OCI-LY7 (cell line): ENCODE results near the gene MSL1. TPM values are rescaled to one million over a fixed set of nuclear protein-coding genes. Genes with fewer than 3 reads are reported as not detected.

Experiments used
- BruUV-seq: library from RNA; stranded (reverse); fragments of 400-500 nt; replicated peaks from 2 replicates; lab custom pipeline; 2021; lab: Mats Ljungman, UMichigan
- CTCF ChIA-PET: fragments of 300-600 bp; sonication (Branson Sonifier 250); formaldehyde crosslinking; loops from one replicate; lab custom pipeline; 2022; ENCODE audit warnings: antibody characterized with exemption; ENCODE audit not compliant: unreplicated experiment; lab: Charles Lee
- POLR2A ChIA-PET: fragments of 300-600 bp; sonication (Branson Sonifier 250); formaldehyde crosslinking; loops from one replicate; lab custom pipeline; 2022; ENCODE audit warnings: antibody characterized with exemption; lab: Charles Lee
- DNase-seq: peaks from one replicate; pipeline ENCODE4 v3.0.0-alpha.2; 2015; ENCODE audit warnings: low spot score
- H2AFZ ChIP-seq: fragments of 200-600 bp; sonication (generic), shearing (Covaris generic); 2 replicates; pipeline ENCODE4 v1.6.1; 2014; ENCODE audit warnings: mild to moderate bottlenecking, antibody characterized with exemption, low read length, moderate library complexity
- H3K27ac ChIP-seq: fragments of 200-600 bp; sonication (generic); 2 replicates; pipeline ENCODE4 v1.5.1; 2014; ENCODE audit warnings: mixed run types, low read depth, mild to moderate bottlenecking, moderate library complexity, low read length, inconsistent platforms; ENCODE audit not compliant: poor library complexity, severe bottlenecking
- H3K36me3 ChIP-seq: fragments of 200-600 bp; sonication (generic); 2 replicates; pipeline ENCODE4 v1.6.1; 2014; ENCODE audit warnings: mild to moderate bottlenecking, antibody characterized with exemption, low read length, moderate library complexity, mixed read lengths; ENCODE audit not compliant: insufficient read depth
- H3K4me1 ChIP-seq: fragments of 200-600 bp; sonication (generic); 2 replicates; pipeline ENCODE4 v1.5.1; 2014; ENCODE audit warnings: mild to moderate bottlenecking, low read length; ENCODE audit not compliant: insufficient read depth, poor library complexity, severe bottlenecking
- H3K4me2 ChIP-seq: fragments of 200-600 bp; sonication (generic); 2 replicates; pipeline ENCODE4 v1.6.1; 2014; ENCODE audit warnings: mild to moderate bottlenecking, low read length
- H3K4me3 ChIP-seq: fragments of 200-600 bp; sonication (generic); 2 replicates; pipeline ENCODE4 v1.5.1; 2014; ENCODE audit warnings: mild to moderate bottlenecking, low read depth, low read length; ENCODE audit not compliant: poor library complexity, severe bottlenecking
- H3K79me2 ChIP-seq: fragments of 200-600 bp; sonication (generic); 2 replicates; pipeline ENCODE4 v1.6.1; 2016; ENCODE audit warnings: low read depth, mild to moderate bottlenecking, low read length, moderate library complexity, mixed read lengths; ENCODE audit not compliant: insufficient read depth
- H3K9me2 ChIP-seq: fragments of 200-600 bp; sonication (generic); 2 replicates; pipeline ENCODE4 v1.6.1; 2016; ENCODE audit warnings: mild to moderate bottlenecking, low read length, mixed read lengths; ENCODE audit not compliant: insufficient read depth
- H3K9me3 ChIP-seq: fragments of 200-600 bp; sonication (generic); 2 replicates; pipeline ENCODE4 v1.6.1; 2014; ENCODE audit warnings: mild to moderate bottlenecking, mixed run types, low read length, mixed read lengths
- H4K20me1 ChIP-seq: fragments of 200-600 bp; sonication (generic); 2 replicates; pipeline ENCODE4 v1.6.1; 2014; ENCODE audit warnings: mild to moderate bottlenecking, antibody characterized with exemption, low read length, moderate library complexity, mixed read lengths; ENCODE audit not compliant: insufficient read depth
- CTCF ChIP-seq: fragments of 200-600 bp; sonication (generic); conservative IDR thresholded peaks from 2 replicates; pipeline ENCODE4 v1.5.1; 2014; ENCODE audit warnings: mild to moderate bottlenecking, antibody characterized with exemption, low read length, moderate library complexity, mixed read lengths
- EZH2phosphoT487 ChIP-seq: fragments of 200-600 bp; sonication (generic); IDR thresholded peaks from 2 replicates; pipeline ENCODE4 v1.6.1; 2018; ENCODE audit warnings: low read depth, borderline replicate concordance, mild to moderate bottlenecking, mixed run types, antibody characterized with exemption, low read length, moderate library complexity, mixed read lengths
- intact Hi-C: fragments of 100-400 bp; cut with micrococcal nuclease; formaldehyde crosslinking; loops from one replicate; pipeline ENCODE4 v1.10.0; 2022; ENCODE audit not compliant: unreplicated experiment
- total RNA-seq, 2 experiments: library from RNA; depleted of rRNA in 1 of 2; stranded (reverse); fragments of >200 nt in 1 of 2; shearing (Covaris generic) in 1 of 2; gene quantifications; 2 replicates each; pipeline ENCODE4 v1.2.3, GENCODE V29; 2014 to 2022

The MSL1 gene
- total RNA-seq, 2 experiments from 2014 or later, result 95.4 to 97.2 TPM

- no peak for DNase-seq
- Histone ChIP-seq H3K27ac (no peak within 1 kb of the TSS), H4K20me1 (no peaks in the 10 kb centered on the region), H3K4me3 (no peak within 1 kb of the TSS), H2AFZ (no peak within 1 kb of the TSS), H3K9me2 (no peaks in the 10 kb centered on the region), H3K9me3 (no peaks in the 10 kb centered on the region), H3K4me1 (peaks cover 7% of the 10 kb centered on the region), H3K79me2 (no peaks in the 10 kb centered on the region), H3K36me3 (peaks cover 39% of the 10 kb centered on the region), H3K4me2 (peak within 1 kb of the TSS; percentile 50; the same call in 1 of the 2 replicates)
- ChIA-PET CTCF (no interaction called here), POLR2A (interaction anchor here (0.6 kb wide), 1 partner anchor 123 kb away, joined by 6 read pairs; the partner anchor contains the start of gene MED24)
- intact Hi-C loops, result no loop called here
- no TSS peak for BruUV-seq
- no peak for TF ChIP-seq EZH2phosphoT487
These were observed 55.6 kb downstream of the MSL1 start, which contains the start of gene RAPGEFL1 for GRCh38 chr17:40177275-40177874. RAPGEFL1 (plus strand) TSS chr17:40177470; CDS start chr17:40177862, 392 bp downstream.

DNA sequence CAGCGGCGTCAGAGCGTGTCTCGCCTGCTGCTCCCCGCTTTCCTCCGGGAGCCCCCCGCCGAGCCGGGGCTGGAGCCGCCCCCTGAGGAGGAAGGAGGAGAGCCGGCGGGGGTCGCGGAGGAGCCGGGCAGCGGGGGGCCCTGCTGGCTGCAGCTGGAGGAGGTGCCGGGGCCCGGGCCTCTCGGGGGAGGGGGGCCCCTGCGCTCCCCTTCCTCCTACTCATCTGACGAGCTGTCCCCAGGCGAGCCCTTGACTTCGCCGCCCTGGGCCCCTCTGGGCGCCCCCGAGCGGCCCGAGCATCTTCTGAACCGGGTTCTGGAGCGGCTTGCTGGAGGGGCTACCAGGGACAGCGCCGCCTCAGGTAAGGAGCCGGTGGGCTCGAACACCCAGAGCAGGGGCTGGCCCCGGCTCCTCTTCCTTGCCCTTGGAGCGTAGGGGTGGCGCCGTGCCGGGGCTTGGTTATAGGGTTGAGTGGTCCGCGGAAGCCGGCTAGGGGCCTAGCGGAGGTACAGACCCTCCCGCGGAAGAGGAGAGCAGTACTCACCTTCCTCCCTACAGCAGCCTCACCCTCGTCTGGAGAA lies 56.3 kb downstream of the MSL1 start:
- Histone ChIP-seq H3K79me2 (no peaks in the 10 kb centered on the region), H3K27ac (no peak overlapping the region), H3K4me3 (no peak overlapping the region), H3K4me1 (peaks cover 7% of the 10 kb centered on the region), H3K9me2 (no peaks in the 10 kb centered on the region), H3K36me3 (peaks cover 31% of the 10 kb centered on the region), H3K9me3 (no peaks in the 10 kb centered on the region), H4K20me1 (no peaks in the 10 kb centered on the region), H3K4me2 (peak overlapping the region; percentile 50; the same call in 1 of the 2 replicates), H2AFZ (no peak overlapping the region)
- POLR2A ChIA-PET, result interaction anchor here (0.6 to 0.7 kb wide), 3 partner anchors 38 to 124 kb away, joined by 3 to 6 read pairs (median 4); partner anchors contain the start of genes CASC3 and MED24
- CTCF ChIA-PET, result no interaction called here
- intact Hi-C loops, result no loop called here
- no peak for DNase-seq
- no TSS peak for BruUV-seq
- TF ChIP-seq CTCF (no peak), EZH2phosphoT487 (no peak)

- CTCF ChIA-PET, result no interaction called here
- H3K4me1 ChIP-seq, result peaks cover 7% of the 10 kb centered on the region
- intact Hi-C loops, result no loop called here
- TF ChIP-seq EZH2phosphoT487, result no peak
- TF ChIP-seq CTCF, result no peak
- no peaks in the 10 kb centered on the region for H3K9me2 ChIP-seq
- no peak overlapping the region for H2AFZ ChIP-seq
- H3K36me3 ChIP-seq, result peaks cover 26% of the 10 kb centered on the region
- POLR2A ChIA-PET, result interaction anchor here (0.7 kb wide), 2 partner anchors 38 to 109 kb away, joined by 3 to 4 read pairs; partner anchors contain the start of gene CASC3
- no peak overlapping the region for H3K4me3 ChIP-seq
- BruUV-seq, result no TSS peak
- no peaks in the 10 kb centered on the region for H4K20me1 ChIP-seq
- H3K4me2 ChIP-seq, result no peak overlapping the region
- H3K27ac ChIP-seq, result no peak overlapping the region
- H3K79me2 ChIP-seq, result no peaks in the 10 kb centered on the region
- DNase-seq, result no peak
- H3K9me3 ChIP-seq, result no peaks in the 10 kb centered on the region
These were observed 56.9 kb downstream of the MSL1 start for GRCh38 chr17:40178660-40179059.
